Cortex of kidney (tissue), 1 donor: ENCODE data around the gene GRID1.
"Not testable (repeated sequence)": the region's sequence is repeated elsewhere in the genome, so short reads cannot be mapped to it uniquely, and the experiment has no call there.

ENCODE experiments used
- DNase-seq: peaks from one replicate; lab custom pipeline; 2025; lab: John Stamatoyannopoulos, UW

GRID1 gene

GRCh38 chr10:85997544-85997943 lies 369.1 kb downstream of the GRID1 start:
- no peak for DNase-seq

- DNase-seq: no peak
Observed at GRCh38 chr10:85995791-85996190, 370.8 kb downstream of the GRID1 start.

GRCh38 chr10:85993840-85994507 lies 372.6 kb downstream of the GRID1 start:
- no peak for DNase-seq

- DNase-seq: no peak
Observed at GRCh38 chr10:85993140-85993539, 373.5 kb downstream of the GRID1 start.

- DNase-seq: no peak
Observed at GRCh38 chr10:85992324-85992723, 374.3 kb downstream of the GRID1 start.

GRCh38 chr10:85986777-85987176 lies 379.8 kb downstream of the GRID1 start:
- DNase-seq: no peak

GRCh38 chr10:85983051-85983450 lies 383.5 kb downstream of the GRID1 start:
- DNase-seq: no peak

GRCh38 chr10:85979598-85979997 lies 387.0 kb downstream of the GRID1 start:
- no peak for DNase-seq

GRCh38 chr10:85978566-85979358 lies 387.8 kb downstream of the GRID1 start:
- no peak for DNase-seq

GRCh38 chr10:85977642-85978041 lies 389.0 kb downstream of the GRID1 start:
- no peak for DNase-seq

GRCh38 chr10:85976267-85976793 lies 390.3 kb downstream of the GRID1 start:
- no peak for DNase-seq

GRCh38 chr10:85971494-85971893 lies 395.1 kb downstream of the GRID1 start:
- DNase-seq: no peak

- no peak for DNase-seq
Observed at GRCh38 chr10:85967594-85967993, 399.0 kb downstream of the GRID1 start.

GRCh38 chr10:85961479-85962067 lies 405.0 kb downstream of the GRID1 start:
- DNase-seq: no peak

- no peak for DNase-seq
Observed at GRCh38 chr10:85961073-85961472, 405.5 kb downstream of the GRID1 start.

GRCh38 chr10:85959239-85959638 lies 407.4 kb downstream of the GRID1 start:
- no peak for DNase-seq

- no peak for DNase-seq
Observed at GRCh38 chr10:85950921-85951320, 415.7 kb downstream of the GRID1 start.

- DNase-seq: no peak
Observed at GRCh38 chr10:85946713-85947326, 419.8 kb downstream of the GRID1 start.

- no peak for DNase-seq
Observed at GRCh38 chr10:85936161-85936560, 430.4 kb downstream of the GRID1 start.

- no peak for DNase-seq
Observed at GRCh38 chr10:85934586-85934985, 432.0 kb downstream of the GRID1 start.

GRCh38 chr10:85929993-85930392 lies 436.6 kb downstream of the GRID1 start:
- not testable (repeated sequence) for DNase-seq

GRCh38 chr10:85927952-85928665 lies 438.5 kb downstream of the GRID1 start:
- DNase-seq: no peak
